Mesenteric fat pad (tissue), 1 donor: ENCODE results near the gene TSPYL2. TPM values are rescaled to one million over a fixed set of nuclear protein-coding genes. Genes with fewer than 3 reads are reported as not detected.

Source experiments
- DNase-seq: peaks from one replicate; pipeline ENCODE4 v3.0.0-alpha.2; 2020; ENCODE audit warnings: low spot score
- long read RNA-seq: library from polyadenylated mRNA; unstranded; transcript quantifications from one replicate; pipeline ENCODE4 v2.0.0, GENCODE V29; 2020
- total RNA-seq: library from RNA; stranded (reverse); fragmentation: NEBNext Ultra II Directional; extraction: Animal tissue kit (Norgen Biotek cat#: 25700); gene quantifications from one replicate; pipeline ENCODE4 v1.2.1, GENCODE V29; 2021
- donor health status: DM: yes; HTN: yes; CAD: no.

TSPYL2 gene
- 33.8 TPM for total RNA-seq
- long read RNA-seq, transcript TSPYL2-201 (7 exons, 2,815 nt) = major isoform, 8 of 37 reads
- long read RNA-seq, partial matches to known transcripts = 22 of 37 reads
- long read RNA-seq, other reads (novel, unspliced or antisense) = 7 of 37 reads

GRCh38 chrX:53081925-53082772 is at the start of gene TSPYL2:
TSPYL2 (plus strand) TSS chrX:53082367; CDS start chrX:53082499, 132 bp downstream.
- DNase-seq = peak; percentile 96

DNA sequence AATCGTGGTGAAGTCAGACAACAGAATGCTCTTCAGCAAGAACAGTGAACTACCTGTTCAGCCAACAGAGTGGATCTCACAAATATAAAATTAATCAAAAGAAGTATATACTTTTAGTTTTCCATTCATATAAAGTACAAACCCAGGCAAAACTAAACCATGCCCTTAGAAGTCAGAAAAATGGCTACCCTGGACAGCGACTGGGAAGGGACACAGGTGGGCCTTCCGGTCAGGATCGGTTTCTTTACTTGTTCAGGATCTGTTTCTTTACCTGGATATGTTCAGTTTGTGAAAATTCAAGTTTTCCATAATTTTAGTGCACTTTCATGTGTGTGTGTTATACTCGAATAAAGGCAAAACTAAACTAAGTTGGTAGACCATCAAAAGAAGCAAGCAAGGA is 46.0 kb upstream of the TSPYL2 start:
- no peak for DNase-seq

GRCh38 chrX:53039236-53039635 is 42.9 kb upstream of the TSPYL2 start:
- DNase-seq = no peak

DNA sequence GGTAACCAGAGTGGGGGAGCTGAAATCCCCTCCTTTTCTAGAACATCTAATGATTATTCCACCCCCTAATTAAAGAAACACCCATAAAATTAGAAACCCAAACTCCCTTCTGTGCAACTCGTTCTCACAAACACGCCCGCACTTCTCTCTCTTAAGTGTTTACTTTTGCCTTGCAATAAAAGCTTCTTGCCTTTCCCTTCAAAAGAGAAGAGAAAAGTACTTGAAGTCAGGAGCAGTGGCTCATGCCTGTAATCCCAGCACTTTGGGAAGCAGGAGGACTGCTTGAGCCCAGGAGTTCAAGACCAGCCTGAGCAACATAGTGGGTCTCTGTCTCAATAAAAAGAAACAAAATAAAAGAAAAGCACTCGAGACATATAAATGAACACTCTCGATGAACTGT is 37.2 kb upstream of the TSPYL2 start:
- no peak for DNase-seq

DNA sequence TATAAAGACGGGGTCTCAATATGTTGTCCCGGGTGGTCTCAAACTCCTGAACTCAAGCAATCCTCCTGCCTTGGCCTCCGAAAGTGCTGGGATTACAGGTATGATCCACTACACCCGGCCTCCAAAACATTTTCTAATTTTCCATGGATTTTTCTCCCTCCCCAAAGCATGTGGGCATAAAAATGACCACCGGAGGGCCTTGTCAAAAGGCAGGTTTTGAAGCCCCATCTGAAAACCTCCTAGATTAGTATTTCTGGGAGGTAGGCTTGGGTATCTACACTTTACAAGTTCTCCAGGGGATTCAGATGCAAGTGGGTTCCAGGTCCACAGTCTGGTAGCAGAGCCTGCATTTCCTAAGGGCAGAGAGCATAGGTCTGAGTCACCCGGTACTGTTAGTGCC is 34.9 kb upstream of the TSPYL2 start:
- no peak for DNase-seq

DNA sequence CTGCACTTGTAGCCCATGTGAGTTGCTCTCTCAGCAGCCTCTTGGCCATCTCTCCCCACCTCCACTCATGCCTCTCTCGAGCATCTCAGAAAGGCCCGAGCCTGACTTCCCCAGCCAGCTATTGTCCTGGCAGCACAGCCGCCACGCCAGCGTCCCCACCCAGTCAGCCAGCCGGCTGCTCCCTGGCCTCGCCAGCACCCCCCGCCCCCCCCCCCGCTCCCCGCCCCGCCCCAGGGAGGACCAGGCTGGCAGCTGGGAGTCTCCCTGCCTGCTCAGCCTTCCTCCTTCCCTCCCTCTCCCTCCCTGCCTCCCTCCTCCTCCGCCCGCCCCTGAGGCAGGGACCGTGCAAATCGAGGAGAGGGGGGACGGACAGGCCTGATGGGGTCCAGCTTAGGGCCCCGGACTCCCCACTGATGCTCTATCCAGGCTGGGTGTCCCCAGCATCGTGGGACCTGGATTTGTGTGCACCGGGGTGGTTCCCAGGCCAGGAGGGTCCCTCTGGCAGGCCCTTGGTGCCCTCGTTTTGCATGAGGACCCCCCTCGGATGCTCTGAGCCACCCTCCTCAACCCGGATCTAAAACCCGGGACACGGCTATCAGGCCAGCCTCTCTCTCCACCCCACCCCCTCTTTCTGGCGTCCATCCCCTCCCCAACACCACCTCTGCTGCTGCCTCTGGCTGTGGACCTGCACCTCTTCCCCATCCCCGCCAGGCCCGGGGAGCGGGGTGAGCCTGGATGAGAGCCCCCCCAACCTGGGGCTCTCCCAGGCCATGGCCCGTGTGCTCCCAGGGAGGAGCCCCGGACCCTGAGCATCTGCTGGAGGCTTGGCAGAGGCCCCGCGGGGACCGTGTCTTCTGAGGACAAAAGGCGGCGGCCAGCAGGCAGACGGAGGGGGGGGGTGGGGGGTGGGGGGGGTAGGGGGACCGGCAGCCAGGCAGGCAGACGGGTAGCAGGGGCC is 33.7 kb upstream of the TSPYL2 start, which contains the start of gene GPR173:
GPR173 (plus strand) TSS at position 621 of the 958 bp plus-strand sequence. CDS start 27,833 bp downstream, outside the sequence.
- no peak for DNase-seq

GRCh38 chrX:53049127-53049517 is 33.0 kb upstream of the TSPYL2 start:
- no peak for DNase-seq

DNA sequence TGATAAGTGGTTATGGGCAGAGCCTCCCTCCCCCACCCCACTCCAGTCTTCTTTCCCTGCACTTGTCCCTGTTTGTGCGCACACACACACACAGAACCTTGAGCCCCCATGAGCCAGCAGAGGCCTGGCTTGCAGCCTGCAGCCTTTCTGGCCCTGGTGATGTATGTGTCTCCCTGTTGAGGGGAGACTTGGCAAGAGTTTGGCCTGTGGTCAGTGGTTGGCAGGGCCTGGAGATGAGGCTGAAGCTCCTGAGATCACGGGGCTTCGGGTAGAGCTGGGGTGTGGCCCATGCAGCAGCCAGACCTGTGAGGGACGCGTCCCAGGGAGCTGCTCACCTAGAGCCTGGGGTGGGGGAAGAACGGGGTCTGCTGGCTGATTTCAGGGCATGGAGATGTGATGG is 31.3 kb upstream of the TSPYL2 start:
- DNase-seq = no peak

DNA sequence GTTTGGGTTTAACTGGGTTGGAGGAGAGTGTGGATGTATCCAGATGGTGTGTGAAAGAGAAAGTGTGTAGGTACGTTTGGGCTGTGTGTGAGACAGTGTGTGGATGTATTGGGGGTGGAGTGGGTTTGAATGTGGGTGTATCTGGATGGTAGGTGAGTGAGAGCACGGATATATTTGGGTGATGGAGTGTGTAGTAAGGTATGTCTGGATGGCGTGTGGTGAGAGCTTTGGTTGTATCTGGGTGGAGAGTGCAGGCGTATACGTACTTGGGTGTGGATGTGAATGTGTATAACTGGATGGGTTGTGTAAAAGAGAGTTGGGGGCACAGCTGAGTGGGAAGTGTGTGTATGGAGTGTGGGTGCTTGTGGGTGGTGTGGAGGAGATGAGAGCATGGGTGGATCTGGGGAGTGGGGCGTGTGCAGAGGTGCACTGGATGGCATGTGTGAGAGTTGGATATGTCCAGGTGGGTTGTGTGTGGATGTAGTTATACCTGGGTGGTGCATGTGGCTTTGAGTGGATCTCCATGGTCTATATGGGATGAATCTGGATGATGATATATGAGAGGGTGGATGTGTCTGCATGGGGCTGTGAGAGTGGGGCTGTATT is 26.8 kb upstream of the TSPYL2 start:
- no peak for DNase-seq

DNA sequence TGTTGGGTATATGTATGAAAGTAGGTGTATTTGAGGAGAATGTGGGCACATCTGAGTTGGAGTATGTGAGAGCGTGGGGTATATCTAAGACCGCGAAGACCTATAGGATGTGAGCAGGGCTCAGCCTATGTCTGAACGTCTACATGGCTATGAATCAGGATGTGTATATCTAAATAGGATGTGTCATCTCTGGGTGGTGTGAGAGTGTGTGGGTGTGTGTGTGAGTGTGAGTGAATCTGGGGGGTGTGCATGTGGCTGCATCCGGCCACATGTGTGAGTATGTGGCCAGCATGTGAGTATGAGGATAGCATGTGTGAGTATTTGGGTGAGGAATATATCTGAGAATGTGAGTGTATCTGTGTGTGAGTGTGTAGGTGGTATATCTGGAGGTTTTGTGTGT is 25.9 kb upstream of the TSPYL2 start:
- no peak for DNase-seq

DNA sequence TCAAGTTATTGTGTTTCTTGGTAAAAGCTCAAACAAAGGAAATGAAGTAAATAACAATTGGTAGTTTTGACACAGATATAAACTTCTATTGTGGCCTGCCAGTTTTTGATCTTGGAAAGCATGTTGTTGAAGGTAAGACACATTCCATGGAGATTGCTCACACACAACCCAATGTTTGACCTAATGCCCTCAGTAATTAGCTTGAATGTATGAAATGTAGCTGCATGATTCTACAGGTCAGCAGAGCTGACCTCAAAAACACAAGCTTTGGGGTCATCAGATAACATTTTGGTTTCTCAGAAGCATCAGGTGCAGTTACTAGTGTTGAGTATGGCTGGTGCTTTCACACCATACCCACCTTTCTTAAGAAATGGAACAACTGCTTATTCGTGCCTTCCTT is 17.1 kb upstream of the TSPYL2 start:
- no peak for DNase-seq

DNA sequence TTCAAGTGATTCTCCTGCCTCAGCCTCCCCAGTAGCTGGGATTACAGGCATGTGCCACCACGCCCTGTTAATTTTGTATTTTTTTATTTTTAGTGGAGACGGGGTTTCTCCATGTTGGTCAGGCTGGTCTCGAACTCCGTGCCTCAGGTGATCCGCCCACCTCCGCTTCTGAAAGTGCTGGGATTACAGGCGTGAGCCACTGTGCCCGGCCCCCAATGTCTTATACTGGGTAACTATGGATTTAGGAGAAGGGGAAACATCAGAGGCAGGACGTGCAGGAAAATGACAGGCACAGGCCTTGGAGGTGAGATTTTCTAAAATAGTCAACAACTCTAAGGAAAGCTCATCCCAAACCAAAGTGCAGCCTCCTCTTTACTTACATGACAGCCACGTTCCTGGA is 11.1 kb upstream of the TSPYL2 start:
- no peak for DNase-seq

- peak; percentile 88 for DNase-seq
These were observed 10.4 kb upstream of the TSPYL2 start for GRCh38 chrX:53071604-53072417.

DNA sequence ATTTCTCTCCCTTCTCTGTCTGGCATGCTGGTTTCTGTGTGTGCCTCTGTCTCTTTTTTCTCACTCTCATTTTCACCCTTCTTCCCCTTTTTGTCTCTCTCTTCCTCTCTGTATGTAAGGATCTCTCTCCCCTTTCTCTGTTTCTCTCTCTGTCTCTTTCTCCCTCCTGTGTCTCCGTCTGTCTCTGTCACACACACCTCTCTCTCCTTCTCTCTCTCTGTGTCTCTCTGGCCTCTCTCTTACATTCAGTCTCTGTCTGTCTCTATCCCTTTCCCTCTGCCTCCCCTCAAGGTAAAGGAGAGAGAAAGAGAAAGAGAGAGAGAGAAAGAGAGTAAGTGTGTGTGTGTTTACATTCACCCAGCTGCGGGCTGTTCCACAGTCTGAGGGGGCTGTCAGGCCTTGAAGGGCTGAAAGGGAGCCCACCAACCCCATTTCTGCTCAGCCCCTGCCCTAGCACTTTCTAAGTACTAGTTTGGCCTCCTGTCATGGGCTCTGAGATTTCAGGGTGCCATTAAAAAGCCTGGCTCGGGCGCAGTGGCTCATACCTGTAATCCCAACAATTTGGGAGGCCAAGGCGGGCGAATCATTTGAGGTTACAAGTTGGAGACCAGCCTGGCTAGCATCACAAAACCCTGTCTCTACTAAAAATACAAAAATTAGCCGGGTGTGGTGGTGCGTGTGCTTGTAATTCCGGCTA is 9.6 kb upstream of the TSPYL2 start:
- peak; percentile 73 for DNase-seq

GRCh38 chrX:53073115-53073586 is 9.0 kb upstream of the TSPYL2 start:
- no peak for DNase-seq

DNA sequence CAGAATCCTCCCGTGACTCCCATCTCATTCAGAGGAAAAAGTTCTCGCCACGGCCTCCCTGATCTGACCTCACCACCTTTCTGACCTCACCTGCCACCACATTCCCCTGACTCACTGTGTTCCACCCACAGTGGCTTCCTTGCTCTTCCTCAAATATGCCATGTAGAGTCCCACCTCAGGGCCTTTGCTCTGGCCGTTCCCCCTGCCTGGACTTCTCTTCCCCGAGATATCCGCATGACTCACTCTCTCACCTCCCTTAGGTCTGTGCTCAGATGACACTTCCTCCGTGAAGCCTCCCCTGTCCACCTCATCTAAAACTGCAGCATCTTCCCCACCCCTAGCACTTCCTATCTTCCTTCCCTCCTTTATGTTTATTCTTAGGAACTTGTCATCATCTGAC is 7.2 kb upstream of the TSPYL2 start:
- DNase-seq = no peak

GRCh38 chrX:53076671-53077070 is 5.5 kb upstream of the TSPYL2 start:
- DNase-seq = no peak

DNA sequence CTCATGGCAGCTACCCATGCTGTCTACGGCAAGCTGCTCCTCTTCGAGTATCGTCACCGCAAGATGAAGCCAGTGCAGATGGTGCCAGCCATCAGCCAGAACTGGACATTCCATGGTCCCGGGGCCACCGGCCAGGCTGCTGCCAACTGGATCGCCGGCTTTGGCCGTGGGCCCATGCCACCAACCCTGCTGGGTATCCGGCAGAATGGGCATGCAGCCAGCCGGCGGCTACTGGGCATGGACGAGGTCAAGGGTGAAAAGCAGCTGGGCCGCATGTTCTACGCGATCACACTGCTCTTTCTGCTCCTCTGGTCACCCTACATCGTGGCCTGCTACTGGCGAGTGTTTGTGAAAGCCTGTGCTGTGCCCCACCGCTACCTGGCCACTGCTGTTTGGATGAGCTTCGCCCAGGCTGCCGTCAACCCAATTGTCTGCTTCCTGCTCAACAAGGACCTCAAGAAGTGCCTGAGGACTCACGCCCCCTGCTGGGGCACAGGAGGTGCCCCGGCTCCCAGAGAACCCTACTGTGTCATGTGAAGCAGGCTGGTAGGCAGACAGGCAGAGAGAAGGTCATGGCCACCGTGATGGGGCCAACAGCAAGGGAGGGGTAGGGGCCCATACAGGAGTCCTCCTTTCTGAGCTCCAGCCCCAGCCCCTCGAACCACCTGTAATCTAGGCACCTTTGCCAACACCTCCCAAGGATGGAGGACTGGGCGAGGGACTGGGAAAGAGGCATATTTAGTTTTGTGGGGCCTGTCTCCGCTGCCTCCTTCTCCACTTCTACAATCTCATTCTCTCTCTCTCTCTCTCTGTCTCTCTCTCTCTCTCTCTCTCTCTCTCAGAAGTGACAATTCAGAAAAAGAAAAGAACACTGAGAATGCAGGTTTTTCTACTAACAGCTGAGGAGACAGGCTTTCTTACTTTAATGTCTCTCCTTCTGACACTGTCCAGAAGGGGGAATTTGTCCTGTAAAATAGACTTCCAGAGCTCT is 4.7 kb upstream of the TSPYL2 start:
- DNase-seq = peak; percentile 90
